Fibroblast of villous mesenchyme (primary cell): ENCODE results near the gene MAP3K6. TPM values are rescaled to one million over a fixed set of nuclear protein-coding genes. Genes with fewer than 3 reads are reported as not detected.
A peak's percentile ranks its signal among the peaks of the same experiment; 100 is the strongest.

Source experiments
- DNase-seq: peaks from one replicate; pipeline ENCODE4 v3.0.0-alpha.2; 2010; ENCODE audit warnings: low read depth
- H3K4me3 ChIP-seq: 2 replicates; pipeline ENCODE4 v1.5.1; 2011; ENCODE audit warnings: low read depth, mild to moderate bottlenecking, low read length
- total RNA-seq: library from RNA; depleted of rRNA; stranded (reverse); fragments of >200 nt; gene quantifications from 2 replicates; pipeline ENCODE4 v1.2.3, GENCODE V29; 2012
- TF ChIP-seq, protein P1 (sequence below): IDR thresholded peaks from 2 replicates; pipeline ENCODE4 v1.5.1; 2012; ENCODE audit warnings: low read depth, mild to moderate bottlenecking, low read length; ENCODE audit not compliant: insufficient read depth

The MAP3K6 gene
- total RNA-seq, 1 donor = 25.9 TPM

DNA sequence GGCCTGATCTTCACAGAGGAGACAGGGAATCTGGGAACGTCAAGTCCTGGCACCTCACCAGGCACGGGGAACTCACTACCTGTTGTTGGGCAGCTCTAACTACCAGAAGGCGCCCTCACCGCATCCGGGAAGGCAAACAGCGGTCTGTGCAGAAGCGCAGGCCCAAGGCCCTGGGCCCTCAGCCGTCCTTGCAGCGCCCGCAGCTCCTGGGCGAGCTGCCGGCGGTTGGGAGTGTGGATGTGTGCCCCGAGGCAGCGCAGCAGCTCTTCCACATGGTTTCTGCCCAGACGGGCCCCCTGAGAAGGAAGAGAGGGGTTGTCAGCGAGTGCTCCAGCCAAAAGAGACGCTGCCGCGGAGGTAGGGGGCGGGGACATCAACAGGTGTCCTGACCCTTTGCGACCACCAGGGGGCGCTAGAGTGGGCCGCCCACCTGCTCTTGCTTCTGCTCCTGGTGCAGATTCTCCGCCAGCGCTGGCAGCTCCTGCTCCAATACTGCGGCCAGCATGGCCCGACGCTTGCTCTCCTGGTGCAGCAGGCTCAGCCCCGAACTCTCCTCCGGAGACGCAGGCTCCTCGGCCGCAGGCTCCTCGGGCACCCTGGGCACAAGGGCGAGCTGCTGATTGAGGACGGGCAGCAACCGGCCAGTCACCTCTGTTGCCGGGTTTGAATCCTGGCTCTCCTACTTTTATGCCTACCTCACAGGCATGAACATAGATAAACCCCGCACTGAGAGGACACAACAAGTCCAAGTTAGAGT lies 9.3 kb downstream of the MAP3K6 start:
- DNase-seq = peak; percentile 51
- TF ChIP-seq, protein P1, sequence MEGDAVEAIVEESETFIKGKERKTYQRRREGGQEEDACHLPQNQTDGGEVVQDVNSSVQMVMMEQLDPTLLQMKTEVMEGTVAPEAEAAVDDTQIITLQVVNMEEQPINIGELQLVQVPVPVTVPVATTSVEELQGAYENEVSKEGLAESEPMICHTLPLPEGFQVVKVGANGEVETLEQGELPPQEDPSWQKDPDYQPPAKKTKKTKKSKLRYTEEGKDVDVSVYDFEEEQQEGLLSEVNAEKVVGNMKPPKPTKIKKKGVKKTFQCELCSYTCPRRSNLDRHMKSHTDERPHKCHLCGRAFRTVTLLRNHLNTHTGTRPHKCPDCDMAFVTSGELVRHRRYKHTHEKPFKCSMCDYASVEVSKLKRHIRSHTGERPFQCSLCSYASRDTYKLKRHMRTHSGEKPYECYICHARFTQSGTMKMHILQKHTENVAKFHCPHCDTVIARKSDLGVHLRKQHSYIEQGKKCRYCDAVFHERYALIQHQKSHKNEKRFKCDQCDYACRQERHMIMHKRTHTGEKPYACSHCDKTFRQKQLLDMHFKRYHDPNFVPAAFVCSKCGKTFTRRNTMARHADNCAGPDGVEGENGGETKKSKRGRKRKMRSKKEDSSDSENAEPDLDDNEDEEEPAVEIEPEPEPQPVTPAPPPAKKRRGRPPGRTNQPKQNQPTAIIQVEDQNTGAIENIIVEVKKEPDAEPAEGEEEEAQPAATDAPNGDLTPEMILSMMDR = peak; percentile 75
- no peak overlapping the region for H3K4me3 ChIP-seq

DNA sequence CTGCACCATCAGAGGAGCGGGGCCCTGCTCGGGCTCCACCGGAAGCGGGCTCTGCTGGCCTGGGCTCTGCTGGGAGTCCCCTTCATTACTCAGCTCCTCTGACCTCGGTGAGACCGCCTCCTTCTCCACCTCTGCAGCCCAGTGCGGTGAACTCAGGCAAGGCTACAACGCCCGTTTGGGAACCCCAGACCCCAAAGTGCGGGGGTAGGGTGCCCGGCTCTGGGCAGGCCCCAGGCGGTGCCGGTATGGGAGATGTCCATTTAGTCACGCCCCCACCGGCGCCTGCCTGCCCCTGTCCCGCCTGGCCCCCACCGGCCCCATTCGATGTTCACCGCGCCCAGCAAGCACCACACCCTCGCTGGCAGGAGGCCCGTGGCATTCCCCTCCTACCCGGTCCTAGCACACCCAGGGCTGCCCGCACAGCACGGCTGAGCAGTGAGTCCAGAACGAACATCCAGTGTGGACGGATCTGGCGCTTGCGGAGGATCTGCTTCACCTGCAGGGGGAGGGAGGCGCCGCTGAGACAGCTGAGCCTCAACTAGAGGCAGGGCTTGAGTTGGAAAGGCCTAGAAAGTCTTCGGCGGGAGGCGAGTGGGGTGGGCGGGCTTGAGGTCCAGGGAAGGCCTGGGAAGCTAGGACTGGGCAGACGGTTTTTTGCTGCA lies 10.0 kb downstream of the MAP3K6 start:
- no peak overlapping the region for H3K4me3 ChIP-seq
- TF ChIP-seq, protein P1 = no peak
- DNase-seq = no peak

- TF ChIP-seq, protein P1 = no peak
- no peak for DNase-seq
- H3K4me3 ChIP-seq = no peak overlapping the region
Measured at GRCh38 chr1:27356277-27356618, 10.5 kb downstream of the MAP3K6 start.

GRCh38 chr1:27355683-27356082 lies 11.1 kb downstream of the MAP3K6 start:
- DNase-seq = no peak
- no peak overlapping the region for H3K4me3 ChIP-seq
- TF ChIP-seq, protein P1 = no peak

DNA sequence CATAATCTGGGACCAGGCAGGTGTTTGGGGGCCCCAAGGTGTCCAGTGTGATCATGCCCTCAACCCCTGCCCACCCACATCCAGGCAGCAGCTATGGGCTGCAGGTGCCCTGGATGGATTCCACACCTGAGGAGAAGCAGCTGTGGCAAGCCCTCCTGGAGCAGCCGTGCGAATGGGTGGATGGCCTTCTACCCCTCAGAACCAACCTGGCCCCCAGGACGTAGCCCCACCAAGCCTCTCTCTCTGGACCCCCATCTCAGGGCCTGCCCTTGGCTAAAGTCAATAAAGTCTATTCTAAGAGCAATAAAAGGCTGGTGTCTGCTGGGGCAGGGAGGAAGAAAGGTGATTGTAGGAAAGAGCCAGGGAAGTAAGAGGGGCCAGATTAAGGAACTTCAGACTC lies 13.1 kb downstream of the MAP3K6 start:
- TF ChIP-seq, protein P1 = no peak
- H3K4me3 ChIP-seq = no peak overlapping the region
- no peak for DNase-seq

DNA sequence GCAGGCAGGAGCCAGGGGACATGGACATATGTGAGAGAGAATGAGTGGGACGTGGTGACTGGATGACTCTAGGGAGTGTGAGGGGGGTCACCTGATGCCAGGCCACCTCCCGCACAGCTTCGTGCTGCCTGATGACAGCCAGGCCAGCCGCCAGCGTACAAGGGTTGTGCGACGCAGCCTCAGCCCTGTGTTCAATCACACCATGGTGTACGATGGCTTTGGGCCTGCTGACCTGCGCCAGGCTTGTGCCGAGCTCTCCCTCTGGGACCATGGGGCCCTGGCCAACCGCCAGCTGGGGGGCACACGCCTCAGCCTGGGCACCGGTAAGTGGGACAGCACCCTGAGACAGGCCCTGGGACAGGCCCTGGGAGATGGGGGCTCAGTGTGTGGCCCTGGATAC lies 13.6 kb downstream of the MAP3K6 start:
- DNase-seq = no peak
- H3K4me3 ChIP-seq = no peak overlapping the region
- TF ChIP-seq, protein P1 = no peak
